GM21619 (cell line): ENCODE data around the gene TK2.
"Not testable (repeated sequence)": the region's sequence is repeated elsewhere in the genome, so short reads cannot be mapped to it uniquely, and the experiment has no call there.

ENCODE experiments used
- ATAC-seq: cut with Tn5 transposase; IDR thresholded peaks from one replicate; pipeline ENCODE4 v1.9.1; 2021; ENCODE audit not compliant: unreplicated experiment

The TK2 gene

GRCh38 chr16:66470556-66470955 lies 79.4 kb downstream of the TK2 start:
- no peak for ATAC-seq

- ATAC-seq: no peak
Measured at GRCh38 chr16:66469947-66470546, 79.9 kb downstream of the TK2 start.

GRCh38 chr16:66469291-66469946 lies 80.5 kb downstream of the TK2 start:
- no peak for ATAC-seq

- no peak for ATAC-seq
Measured at GRCh38 chr16:66468321-66468965, 81.5 kb downstream of the TK2 start.

GRCh38 chr16:66467611-66468010 lies 82.3 kb downstream of the TK2 start:
- no peak for ATAC-seq

GRCh38 chr16:66466636-66467035 lies 83.3 kb downstream of the TK2 start:
- ATAC-seq: not testable (repeated sequence)

GRCh38 chr16:66465946-66466345 lies 84.0 kb downstream of the TK2 start:
- ATAC-seq: not testable (repeated sequence)

GRCh38 chr16:66462912-66463311 lies 87.0 kb downstream of the TK2 start:
- no peak for ATAC-seq

GRCh38 chr16:66460703-66461102 lies 89.2 kb downstream of the TK2 start:
- no peak for ATAC-seq

GRCh38 chr16:66459878-66460277 lies 90.0 kb downstream of the TK2 start:
- no peak for ATAC-seq

- ATAC-seq: no peak
Measured at GRCh38 chr16:66458853-66459252, 91.1 kb downstream of the TK2 start.

GRCh38 chr16:66458292-66458691 lies 91.6 kb downstream of the TK2 start:
- no peak for ATAC-seq
